Mesothelial cell of epicardium (in vitro differentiated cells): Measurements from ENCODE around the gene RPL7L1. TPM values are rescaled to one million over a fixed set of nuclear protein-coding genes. Genes with fewer than 3 reads are reported as not detected.
"Not testable (repeated sequence)": the region's sequence is repeated elsewhere in the genome, so short reads cannot be mapped to it uniquely, and the experiment has no call there.

Source experiments
- DNase-seq, 2 experiments: peaks; one replicate each; pipeline ENCODE4 v3.0.0; 2021; ENCODE audit warnings: low spot score in 2 of 2; ENCODE audit not compliant: unreplicated experiment in 2 of 2
- H3K27ac Mint-ChIP-seq: 2 replicates; pipeline ENCODE4 v1.8.0; 2021; ENCODE audit warnings: mixed read lengths
- H3K27me3 Mint-ChIP-seq: 2 replicates; pipeline ENCODE4 v1.8.0; 2021; ENCODE audit warnings: low read depth, mixed read lengths
- H3K36me3 Mint-ChIP-seq: 2 replicates; pipeline ENCODE4 v1.8.0; 2021; ENCODE audit warnings: mixed read lengths
- H3K4me1 Mint-ChIP-seq: 2 replicates; pipeline ENCODE4 v1.8.0; 2021; ENCODE audit warnings: mixed read lengths
- H3K4me3 Mint-ChIP-seq: 2 replicates; pipeline ENCODE4 v1.8.0; 2021; ENCODE audit warnings: mild to moderate bottlenecking, moderate library complexity, mixed read lengths
- H3K9me3 Mint-ChIP-seq: 2 replicates; pipeline ENCODE4 v1.8.0; 2021; ENCODE audit warnings: mixed read lengths
- total RNA-seq: library from RNA; stranded (reverse); gene quantifications from 3 replicates; pipeline ENCODE4 v1.2.1, GENCODE V29; 2021
- TF ChIP-seq, protein P1 (sequence below): fragments of 200-600 bp; sonication (generic); IDR thresholded peaks from one replicate; pipeline ENCODE4 v1.5.0; 2021; ENCODE audit warnings: antibody characterized with exemption; ENCODE audit not compliant: unreplicated experiment

RPL7L1 gene
- total RNA-seq, 1 donor from 2014 or later: 89.2 TPM

DNA sequence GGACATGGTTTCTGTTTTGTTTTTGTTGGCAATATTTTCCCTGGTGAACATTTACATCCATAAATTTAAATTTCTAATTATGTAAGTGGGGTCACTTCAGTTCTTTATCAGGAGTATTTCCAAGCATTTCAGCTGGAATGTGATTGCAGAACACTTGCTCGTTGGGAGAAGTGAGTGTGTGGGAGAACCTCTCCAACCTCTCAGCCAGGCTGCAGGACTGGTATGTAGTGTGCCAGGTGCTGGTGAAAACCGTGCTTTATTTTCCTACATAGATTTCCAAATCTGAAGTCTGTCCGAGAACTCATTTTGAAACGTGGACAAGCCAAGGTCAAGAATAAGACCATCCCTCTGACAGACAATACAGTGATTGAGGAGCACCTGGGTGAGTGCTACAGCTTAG, 6.3 kb downstream of the RPL7L1 start:
- TF ChIP-seq, protein P1, sequence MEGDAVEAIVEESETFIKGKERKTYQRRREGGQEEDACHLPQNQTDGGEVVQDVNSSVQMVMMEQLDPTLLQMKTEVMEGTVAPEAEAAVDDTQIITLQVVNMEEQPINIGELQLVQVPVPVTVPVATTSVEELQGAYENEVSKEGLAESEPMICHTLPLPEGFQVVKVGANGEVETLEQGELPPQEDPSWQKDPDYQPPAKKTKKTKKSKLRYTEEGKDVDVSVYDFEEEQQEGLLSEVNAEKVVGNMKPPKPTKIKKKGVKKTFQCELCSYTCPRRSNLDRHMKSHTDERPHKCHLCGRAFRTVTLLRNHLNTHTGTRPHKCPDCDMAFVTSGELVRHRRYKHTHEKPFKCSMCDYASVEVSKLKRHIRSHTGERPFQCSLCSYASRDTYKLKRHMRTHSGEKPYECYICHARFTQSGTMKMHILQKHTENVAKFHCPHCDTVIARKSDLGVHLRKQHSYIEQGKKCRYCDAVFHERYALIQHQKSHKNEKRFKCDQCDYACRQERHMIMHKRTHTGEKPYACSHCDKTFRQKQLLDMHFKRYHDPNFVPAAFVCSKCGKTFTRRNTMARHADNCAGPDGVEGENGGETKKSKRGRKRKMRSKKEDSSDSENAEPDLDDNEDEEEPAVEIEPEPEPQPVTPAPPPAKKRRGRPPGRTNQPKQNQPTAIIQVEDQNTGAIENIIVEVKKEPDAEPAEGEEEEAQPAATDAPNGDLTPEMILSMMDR: no peak
- no peak for DNase-seq
- H3K27ac Mint-ChIP-seq: no peak overlapping the region
- H3K4me3 Mint-ChIP-seq: no peak overlapping the region
- no peaks in the 10 kb centered on the region for H3K27me3 Mint-ChIP-seq
- H3K36me3 Mint-ChIP-seq: peaks cover 26% of the 10 kb centered on the region
- peaks cover 8% of the 10 kb centered on the region for H3K4me1 Mint-ChIP-seq
- no peaks in the 10 kb centered on the region for H3K9me3 Mint-ChIP-seq

DNA sequence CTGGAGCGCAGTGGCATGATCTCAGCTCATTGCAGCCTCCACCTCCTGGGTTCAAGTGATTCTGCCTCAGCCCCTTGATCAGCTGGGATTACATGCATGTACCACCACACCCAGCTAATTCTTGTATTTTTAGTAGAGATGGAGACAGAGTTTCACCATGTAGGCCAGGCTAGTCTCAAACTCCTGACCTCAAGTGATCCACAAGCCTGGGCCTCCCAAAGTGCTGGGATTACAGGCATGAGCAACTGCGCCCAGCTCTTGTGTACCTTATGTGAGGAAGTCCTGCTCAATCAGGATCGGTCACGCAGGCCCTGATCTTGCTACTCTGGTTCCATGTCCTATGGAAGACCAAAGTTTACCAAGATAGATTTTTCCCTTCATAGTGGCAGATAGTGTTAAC, 8.8 kb downstream of the RPL7L1 start:
- H3K9me3 Mint-ChIP-seq, DNase-seq, H3K27me3 Mint-ChIP-seq, H3K4me3 Mint-ChIP-seq: not testable (repeated sequence)
- Mint-ChIP-seq H3K27ac (peak overlapping the region; percentile 47), H3K4me1 (peaks cover 15% of the 10 kb centered on the region), H3K36me3 (peaks cover 23% of the 10 kb centered on the region)

DNA sequence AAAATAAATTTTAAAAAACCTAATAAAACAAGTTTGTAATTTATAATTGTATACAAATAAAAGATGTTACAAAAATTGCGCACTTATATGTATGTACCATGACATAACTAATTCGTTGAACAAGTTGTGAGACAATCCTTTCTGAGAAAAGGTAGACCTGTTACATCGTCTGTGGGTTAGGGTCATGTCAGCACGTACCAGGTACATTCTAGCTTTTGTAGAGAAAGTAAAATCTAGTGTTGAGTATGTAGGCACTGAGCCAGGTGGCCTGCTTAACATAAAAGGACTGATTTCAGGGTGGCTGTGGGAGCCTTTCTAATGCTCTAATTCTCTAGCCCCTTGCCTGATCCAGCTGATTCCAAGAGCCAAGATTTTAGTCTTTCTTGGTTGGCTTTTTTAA, 10.4 kb downstream of the RPL7L1 start:
- H3K36me3 Mint-ChIP-seq: peaks cover 11% of the 10 kb centered on the region
- H3K9me3 Mint-ChIP-seq: no peaks in the 10 kb centered on the region
- DNase-seq: no peak
- peak overlapping the region; percentile 94 for H3K27ac Mint-ChIP-seq
- H3K4me1 Mint-ChIP-seq: peaks cover 27% of the 10 kb centered on the region
- peak overlapping the region; percentile 97 for H3K4me3 Mint-ChIP-seq
- TF ChIP-seq, protein P1: no peak
- H3K27me3 Mint-ChIP-seq: no peaks in the 10 kb centered on the region

DNA sequence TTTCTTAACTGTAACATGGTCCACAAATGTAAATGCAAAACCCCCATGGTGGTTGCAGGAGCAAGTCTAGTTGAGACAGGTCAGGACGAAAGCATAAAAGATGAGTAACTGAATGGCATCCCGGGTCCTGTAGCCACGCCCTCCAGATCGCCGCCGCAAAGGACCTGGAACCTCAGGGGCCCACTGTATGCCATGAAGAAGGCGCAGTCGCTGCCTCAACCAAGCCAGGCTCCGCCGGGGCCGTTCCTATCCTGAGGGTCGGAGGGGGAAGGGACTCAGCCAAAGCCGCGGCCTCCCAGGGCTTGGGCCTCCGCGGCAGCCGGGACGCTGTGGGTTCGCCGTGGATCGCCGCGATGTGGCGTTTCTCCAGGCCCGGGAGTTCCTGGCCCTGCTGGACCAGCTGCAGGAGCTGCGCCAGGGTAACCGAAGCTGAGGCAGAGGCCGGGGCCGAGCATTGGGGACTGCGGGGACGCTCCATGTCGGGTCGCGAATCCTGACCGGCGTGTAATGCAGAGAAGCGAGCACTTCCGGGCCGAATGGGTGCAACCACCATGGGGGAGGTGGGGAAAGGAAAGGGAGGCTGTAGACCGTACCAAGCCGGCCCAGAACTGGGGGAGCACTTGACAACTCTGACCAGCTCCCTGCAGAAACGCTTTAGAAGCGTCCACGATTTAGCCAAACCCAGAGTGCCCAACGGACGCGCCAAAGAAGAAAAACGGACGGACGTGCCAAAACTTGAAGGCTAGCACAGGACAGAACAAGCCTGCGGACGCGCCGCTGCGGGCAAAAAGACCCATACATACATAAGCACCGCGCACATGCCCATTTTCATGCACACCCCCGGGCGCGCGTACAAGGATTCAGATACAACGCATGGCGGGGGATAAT, 11.1 kb downstream of the RPL7L1 start:
- Mint-ChIP-seq H3K27ac (peak overlapping the region; percentile 94), H3K9me3 (no peaks in the 10 kb centered on the region), H3K4me3 (peak overlapping the region; percentile 97), H3K4me1 (peaks cover 27% of the 10 kb centered on the region), H3K36me3 (peaks cover 10% of the 10 kb centered on the region), H3K27me3 (no peaks in the 10 kb centered on the region)
- peak; percentile 66 to 84 for DNase-seq
- TF ChIP-seq, protein P1: no peak

DNA sequence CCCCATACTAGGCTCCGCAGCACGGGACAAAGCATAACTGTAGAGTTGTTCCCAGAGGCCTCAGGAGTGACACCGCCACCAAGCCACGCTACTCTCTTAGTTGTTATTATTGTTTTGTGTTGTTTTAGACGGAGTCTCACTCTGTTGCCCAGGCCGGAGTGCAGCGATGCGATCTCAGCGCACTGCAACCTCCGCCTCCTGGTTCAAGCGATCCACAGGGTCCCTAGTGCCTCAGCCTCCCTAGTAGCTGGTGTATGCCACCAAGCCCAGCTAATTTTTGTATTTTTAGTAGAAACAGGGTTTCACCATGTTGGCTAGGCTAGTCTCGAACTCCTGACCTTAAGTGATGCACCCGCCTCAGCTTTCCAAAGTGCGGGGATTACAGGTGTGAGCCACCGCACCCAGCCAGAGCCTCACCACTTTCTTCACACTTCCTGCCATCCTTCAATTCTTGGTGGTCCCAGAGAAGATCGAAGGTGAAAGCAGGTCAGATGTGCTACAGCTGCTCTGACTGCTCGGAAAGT, 11.8 kb downstream of the RPL7L1 start:
- H3K4me3 Mint-ChIP-seq: peak overlapping the region; percentile 97
- no peak for DNase-seq
- peaks cover 3% of the 10 kb centered on the region for H3K36me3 Mint-ChIP-seq
- H3K9me3 Mint-ChIP-seq: no peaks in the 10 kb centered on the region
- H3K27me3 Mint-ChIP-seq: no peaks in the 10 kb centered on the region
- peak overlapping the region; percentile 94 for H3K27ac Mint-ChIP-seq
- TF ChIP-seq, protein P1: no peak
- H3K4me1 Mint-ChIP-seq: peaks cover 28% of the 10 kb centered on the region

DNA sequence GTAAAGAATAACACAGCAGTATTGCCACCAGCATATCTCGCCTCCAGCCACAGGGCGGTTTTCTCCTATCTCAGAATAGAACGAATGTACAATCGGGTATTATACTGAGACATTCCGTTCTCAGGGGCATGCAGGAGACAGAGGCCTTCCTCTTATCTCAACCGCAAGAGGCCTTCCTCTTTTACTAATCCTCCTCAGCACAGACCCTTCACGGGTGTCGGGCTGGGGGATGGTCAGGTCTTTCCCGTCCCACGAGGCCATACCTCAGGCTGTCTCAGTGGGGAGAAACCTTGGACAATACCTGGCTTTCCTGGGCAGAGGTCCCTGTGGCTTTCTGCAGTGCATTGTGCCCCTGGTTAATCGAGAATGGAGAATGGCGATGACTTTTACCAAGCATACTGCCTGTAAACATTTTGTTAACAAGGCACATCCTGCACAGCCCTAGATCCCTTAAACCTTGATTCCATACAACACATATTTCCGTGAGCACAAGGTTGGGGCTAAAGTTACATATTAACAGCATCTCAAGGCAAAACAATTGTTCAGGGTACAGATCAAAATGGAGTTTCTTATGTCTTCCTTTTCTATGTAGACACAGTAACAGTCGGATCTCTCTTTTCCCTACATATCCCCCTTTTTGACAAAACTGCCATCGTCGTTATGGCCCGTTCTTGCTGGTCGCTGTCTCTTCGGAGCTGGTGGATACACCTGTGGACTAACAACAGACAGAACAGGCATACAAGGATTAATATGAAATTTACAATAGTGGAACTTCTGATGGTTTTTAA, 14.8 kb downstream of the RPL7L1 start:
- H3K9me3 Mint-ChIP-seq, H3K27me3 Mint-ChIP-seq, H3K4me3 Mint-ChIP-seq, DNase-seq, H3K36me3 Mint-ChIP-seq: not testable (repeated sequence)
- H3K4me1 Mint-ChIP-seq: peaks cover 57% of the 10 kb centered on the region
- H3K27ac Mint-ChIP-seq: peak overlapping the region; percentile 76
